IMR-90 (cell line): Measurements from ENCODE around the gene CHST1.

Source experiments
- CHD1 ChIP-seq: IDR thresholded peaks from 2 replicates; pipeline ENCODE4 v1.6.1; 2012; ENCODE audit warnings: low read depth, low read length, improper control_type of control experiment
- MAFK ChIP-seq: IDR thresholded peaks from 2 replicates; pipeline ENCODE4 v1.6.1; 2012; ENCODE audit warnings: low read depth, low read length, improper control_type of control experiment
- MAZ ChIP-seq: IDR thresholded peaks from 2 replicates; pipeline ENCODE4 v1.6.1; 2012; ENCODE audit warnings: low read depth, mild to moderate bottlenecking, low read length, improper control_type of control experiment, moderate library complexity, borderline replicate concordance
- MXI1 ChIP-seq: IDR thresholded peaks from 2 replicates; pipeline ENCODE4 v1.6.1; 2012; ENCODE audit warnings: low read depth, mild to moderate bottlenecking, low read length, moderate library complexity, borderline replicate concordance
- NFE2L2 ChIP-seq: fragments of 150-350 bp; IDR thresholded peaks from 2 replicates; pipeline ENCODE4 v1.6.1; 2016; ENCODE audit warnings: low read depth, mild to moderate bottlenecking, low read length
- POLR2A ChIP-seq: IDR thresholded peaks from 2 replicates; pipeline ENCODE4 v1.6.1; 2012; ENCODE audit warnings: mild to moderate bottlenecking, low read depth, low read length
- RFX5 ChIP-seq: IDR thresholded peaks from 2 replicates; pipeline ENCODE4 v1.8.0; 2012; ENCODE audit warnings: low read depth, mild to moderate bottlenecking, low read length, moderate library complexity
- TF ChIP-seq, protein P1 (sequence below): conservative IDR thresholded peaks from 2 replicates; pipeline ENCODE4 v1.5.1; 2012; ENCODE audit warnings: mild to moderate bottlenecking, low read depth, low read length, improper control_type of control experiment

DNA sequence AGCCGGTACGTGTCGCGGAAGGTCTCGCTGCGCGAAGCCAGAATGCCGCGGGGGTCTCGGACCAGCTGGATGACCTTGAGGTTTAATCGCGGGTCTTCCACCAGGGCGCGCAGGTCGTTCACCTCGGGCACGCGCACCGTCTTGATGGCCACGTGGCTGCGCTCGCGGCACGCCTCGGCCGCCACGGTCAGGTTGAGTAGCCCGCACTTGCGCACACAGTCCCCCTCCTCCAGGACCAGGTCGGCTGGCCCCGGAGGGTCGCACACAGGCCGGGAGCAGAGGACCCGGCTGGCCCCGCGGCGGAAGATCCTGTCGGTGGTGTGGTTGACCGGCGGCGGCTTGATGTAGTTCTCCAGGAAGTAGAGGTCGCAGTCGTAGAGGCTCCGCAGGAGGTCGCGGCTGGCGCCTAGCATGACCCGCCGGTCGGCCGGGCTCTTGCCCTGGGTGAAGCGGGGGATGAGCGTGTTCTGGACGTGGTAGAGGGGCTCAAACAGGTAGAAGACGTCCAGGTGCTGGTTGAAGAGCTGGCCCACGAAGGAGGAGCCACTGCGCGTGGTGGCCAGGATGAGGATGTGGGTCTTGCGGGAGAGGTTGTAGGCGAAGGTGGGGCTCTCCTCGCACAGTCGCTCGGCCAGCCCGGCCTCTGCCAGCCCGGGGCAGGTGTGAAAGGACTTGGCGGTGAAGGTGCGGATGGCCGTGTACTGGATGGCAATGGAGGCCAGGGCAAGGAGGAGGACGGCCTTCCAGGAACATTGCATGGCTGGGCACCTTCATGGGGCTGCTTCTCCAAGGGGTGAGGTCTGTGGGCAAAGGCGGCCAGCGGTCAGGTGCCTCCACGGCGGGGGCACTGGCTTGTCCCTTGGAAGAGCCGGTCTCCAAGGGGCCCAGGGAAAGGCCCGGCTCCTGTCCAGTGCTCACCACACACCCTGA is 15.0 kb downstream of the CHST1 start:
- TF ChIP-seq, protein P1, sequence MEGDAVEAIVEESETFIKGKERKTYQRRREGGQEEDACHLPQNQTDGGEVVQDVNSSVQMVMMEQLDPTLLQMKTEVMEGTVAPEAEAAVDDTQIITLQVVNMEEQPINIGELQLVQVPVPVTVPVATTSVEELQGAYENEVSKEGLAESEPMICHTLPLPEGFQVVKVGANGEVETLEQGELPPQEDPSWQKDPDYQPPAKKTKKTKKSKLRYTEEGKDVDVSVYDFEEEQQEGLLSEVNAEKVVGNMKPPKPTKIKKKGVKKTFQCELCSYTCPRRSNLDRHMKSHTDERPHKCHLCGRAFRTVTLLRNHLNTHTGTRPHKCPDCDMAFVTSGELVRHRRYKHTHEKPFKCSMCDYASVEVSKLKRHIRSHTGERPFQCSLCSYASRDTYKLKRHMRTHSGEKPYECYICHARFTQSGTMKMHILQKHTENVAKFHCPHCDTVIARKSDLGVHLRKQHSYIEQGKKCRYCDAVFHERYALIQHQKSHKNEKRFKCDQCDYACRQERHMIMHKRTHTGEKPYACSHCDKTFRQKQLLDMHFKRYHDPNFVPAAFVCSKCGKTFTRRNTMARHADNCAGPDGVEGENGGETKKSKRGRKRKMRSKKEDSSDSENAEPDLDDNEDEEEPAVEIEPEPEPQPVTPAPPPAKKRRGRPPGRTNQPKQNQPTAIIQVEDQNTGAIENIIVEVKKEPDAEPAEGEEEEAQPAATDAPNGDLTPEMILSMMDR: no peak
- no peak for TF ChIP-seq MAZ
- no peak for TF ChIP-seq POLR2A
- TF ChIP-seq CHD1: no peak
- TF ChIP-seq NFE2L2: no peak
- TF ChIP-seq MXI1: no peak
- no peak for TF ChIP-seq MAFK
- TF ChIP-seq RFX5: no peak
